Testis (tissue), 2 donors: ENCODE data around the gene PGM2L1.

Experiments
- POLR2A ChIP-seq: fragments of 450-650 bp; IDR thresholded peaks from one replicate; pipeline ENCODE4 v1.6.1; 2017; ENCODE audit warnings: antibody characterized with exemption, mild to moderate bottlenecking, moderate library complexity
- TF ChIP-seq, protein P1 (sequence below), 3 experiments: fragments of 450-650 bp in 2 of 3; fragments of 200-600 bp in 1 of 3; sonication (generic) in 1 of 3; IDR thresholded peaks; one replicate each; pipeline ENCODE4 v1.5.1; 2016 to 2019; ENCODE audit warnings: antibody characterized with exemption in 3 of 3, mild to moderate bottlenecking in 2 of 3, moderate library complexity in 1 of 3

DNA sequence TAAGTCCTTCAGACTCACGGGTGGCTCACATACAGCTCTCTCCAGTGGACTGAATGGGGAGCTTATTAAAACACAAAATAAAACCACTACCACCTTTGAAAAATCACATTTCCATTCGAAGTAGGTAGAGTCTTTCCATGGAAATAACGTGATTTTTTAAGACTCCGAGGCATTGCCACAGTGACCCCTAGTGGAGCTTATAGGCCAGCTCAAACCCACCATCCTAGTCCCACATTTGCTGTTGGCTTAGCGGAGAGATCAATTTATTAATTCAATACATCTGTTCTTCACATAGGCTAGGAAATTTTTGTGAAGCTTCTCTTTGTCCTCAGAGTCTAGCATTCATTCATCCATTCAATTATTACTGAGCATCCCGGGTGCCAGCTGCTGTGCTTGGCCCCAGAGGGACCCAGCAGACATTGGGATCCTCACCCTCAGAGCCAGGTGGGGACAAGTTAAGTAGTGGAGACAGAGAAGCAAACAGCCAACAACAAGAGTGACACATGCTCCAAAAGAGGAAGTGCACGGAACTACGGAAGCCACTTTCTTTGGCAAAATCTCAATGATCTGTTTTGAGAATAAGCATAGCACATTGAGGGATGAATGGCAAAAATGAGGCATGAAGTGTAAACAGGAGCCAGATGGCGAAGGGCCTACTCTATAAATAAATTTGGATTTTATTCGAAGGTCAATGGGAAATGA is 76.6 kb downstream of the PGM2L1 start:
- TF ChIP-seq, protein P1, sequence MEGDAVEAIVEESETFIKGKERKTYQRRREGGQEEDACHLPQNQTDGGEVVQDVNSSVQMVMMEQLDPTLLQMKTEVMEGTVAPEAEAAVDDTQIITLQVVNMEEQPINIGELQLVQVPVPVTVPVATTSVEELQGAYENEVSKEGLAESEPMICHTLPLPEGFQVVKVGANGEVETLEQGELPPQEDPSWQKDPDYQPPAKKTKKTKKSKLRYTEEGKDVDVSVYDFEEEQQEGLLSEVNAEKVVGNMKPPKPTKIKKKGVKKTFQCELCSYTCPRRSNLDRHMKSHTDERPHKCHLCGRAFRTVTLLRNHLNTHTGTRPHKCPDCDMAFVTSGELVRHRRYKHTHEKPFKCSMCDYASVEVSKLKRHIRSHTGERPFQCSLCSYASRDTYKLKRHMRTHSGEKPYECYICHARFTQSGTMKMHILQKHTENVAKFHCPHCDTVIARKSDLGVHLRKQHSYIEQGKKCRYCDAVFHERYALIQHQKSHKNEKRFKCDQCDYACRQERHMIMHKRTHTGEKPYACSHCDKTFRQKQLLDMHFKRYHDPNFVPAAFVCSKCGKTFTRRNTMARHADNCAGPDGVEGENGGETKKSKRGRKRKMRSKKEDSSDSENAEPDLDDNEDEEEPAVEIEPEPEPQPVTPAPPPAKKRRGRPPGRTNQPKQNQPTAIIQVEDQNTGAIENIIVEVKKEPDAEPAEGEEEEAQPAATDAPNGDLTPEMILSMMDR (IDR thresholded peaks at IDR 0.05), result peak in 2 of 3 experiments; percentile 39 to 50
- no peak for TF ChIP-seq POLR2A
